ENCODE data around the gene MEGF11.
"Not testable (repeated sequence)": the region's sequence is repeated elsewhere in the genome, so short reads cannot be mapped to it uniquely, and the experiment has no call there.

Gene MEGF11

DNA sequence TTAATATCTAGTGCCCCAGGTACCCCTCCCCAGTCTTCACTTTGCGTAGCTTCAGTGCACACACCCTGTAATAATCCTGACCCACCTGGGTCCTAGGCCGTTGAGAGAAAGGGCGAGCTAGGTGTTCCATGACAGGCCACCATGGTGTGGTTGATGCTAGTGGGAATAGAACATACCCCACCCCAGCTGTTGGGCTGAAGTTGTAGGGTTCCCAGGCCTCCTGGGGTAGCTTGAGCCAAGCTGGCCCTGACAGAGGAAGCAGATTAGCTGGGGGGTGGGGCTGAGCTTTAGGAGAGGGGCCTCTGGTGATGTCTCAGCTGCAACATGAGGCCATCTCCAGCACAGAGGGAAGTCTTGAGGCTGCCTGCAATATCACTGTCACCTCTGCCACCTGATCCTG is 343.7 kb downstream of the MEGF11 start:
- no peak for DNase-seq

DNA sequence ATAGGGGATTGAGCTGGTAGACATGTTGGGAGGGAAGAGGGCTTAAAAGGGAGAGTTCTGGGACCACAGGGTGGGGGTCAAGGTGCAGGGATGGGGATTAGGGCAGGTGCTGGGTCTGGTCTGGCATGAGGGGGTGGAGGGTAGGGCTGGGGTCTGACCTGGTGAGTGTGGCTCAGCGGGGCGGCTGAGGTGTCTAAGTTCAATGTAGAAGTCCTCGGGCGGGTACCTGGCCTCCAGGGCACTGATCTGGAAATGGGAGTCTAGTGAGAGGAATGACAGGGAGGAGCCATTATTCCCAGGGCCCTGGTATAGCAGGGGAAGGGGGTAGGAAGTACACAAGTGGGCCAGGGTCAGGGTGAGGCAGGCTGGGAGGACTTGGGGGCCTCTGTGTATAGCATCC is 344.7 kb downstream of the MEGF11 start:
- DNase-seq, result no peak

- no peak for DNase-seq
Measured at GRCh38 chr15:65907661-65908060, 345.9 kb downstream of the MEGF11 start.

- DNase-seq, result no peak
Measured at GRCh38 chr15:65906396-65906795, 347.2 kb downstream of the MEGF11 start.

DNA sequence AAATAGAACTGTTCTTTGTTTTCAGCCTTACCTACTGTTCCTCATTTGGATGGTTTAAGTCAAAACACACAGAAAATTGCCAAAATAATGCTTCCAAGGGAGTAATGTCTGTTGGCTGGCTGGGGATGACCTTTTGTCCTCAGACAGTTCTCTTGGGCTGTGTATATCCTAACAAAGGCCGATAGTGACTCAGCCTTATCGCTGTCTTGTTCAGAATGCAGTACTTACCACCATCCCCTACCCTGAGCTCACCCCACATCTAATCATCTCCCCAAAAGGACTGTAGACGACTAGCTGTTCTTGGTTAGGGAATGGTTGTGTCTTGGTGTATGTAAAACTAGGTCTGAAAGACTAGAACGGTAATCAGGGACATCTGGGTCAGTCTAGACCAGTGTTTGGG is 349.2 kb downstream of the MEGF11 start:
- no peak for DNase-seq

- DNase-seq, result no peak
Measured at GRCh38 chr15:65903296-65904073, 350.1 kb downstream of the MEGF11 start.

DNA sequence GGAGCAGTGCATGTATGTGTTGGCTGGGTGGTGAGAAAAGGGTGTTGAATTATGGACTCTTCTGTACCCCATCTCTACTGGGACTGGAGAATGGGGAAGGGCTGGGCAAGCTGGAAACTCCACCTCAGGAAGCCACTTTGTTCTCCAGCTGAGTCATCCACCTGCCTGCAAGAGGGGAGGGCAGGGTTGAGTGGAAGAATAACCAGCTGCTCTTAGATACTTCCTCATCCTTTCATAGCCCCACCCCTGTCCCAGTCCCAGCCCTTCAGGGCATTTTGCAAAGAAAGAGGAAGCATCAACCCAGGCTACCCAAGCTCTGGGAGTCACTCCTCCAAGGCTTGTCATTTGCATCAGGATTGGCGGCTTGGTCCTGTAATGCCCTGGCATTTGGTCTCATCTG is 351.2 kb downstream of the MEGF11 start:
- peak; percentile 3 for DNase-seq

- no peak for DNase-seq
Measured at GRCh38 chr15:65901836-65902235, 351.7 kb downstream of the MEGF11 start.

DNA sequence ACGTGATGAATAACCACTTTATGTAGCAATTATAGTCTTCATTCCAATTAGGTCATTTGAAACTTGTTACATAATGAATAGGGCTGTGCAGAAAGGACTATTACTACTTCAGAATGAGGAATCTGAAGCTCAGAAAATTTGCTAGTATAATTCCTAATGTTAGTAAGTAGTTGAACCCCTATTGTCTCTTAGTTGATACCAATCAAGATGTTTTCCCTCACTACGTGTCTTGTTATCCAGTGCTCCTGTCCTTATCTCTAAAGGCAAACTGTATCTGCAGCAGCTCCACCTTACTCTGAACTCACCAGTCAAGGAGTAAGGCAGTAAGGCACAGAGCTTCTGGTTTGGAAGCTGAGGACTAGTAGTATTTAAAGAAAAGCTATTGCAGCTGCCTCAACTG is 352.2 kb downstream of the MEGF11 start:
- DNase-seq, result no peak

DNA sequence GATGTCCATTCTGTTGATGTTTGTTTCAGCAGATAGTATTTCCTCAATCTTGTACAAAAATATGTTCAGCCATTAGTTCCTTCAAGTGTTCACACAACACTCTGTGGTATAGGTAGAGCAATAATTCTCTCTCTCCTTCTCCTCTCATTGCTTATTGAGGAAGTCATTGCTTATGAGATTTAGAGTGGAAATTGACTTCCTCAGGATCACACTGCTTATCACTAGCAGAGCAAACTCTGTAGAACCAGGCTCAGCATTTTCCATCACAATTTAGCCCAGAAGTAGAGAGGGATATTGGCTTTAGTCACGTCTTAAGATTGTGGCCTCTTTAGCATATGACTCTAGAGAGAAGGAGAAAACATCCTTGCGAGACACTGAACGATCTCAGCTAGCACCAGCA is 353.1 kb downstream of the MEGF11 start:
- DNase-seq, result no peak

DNA sequence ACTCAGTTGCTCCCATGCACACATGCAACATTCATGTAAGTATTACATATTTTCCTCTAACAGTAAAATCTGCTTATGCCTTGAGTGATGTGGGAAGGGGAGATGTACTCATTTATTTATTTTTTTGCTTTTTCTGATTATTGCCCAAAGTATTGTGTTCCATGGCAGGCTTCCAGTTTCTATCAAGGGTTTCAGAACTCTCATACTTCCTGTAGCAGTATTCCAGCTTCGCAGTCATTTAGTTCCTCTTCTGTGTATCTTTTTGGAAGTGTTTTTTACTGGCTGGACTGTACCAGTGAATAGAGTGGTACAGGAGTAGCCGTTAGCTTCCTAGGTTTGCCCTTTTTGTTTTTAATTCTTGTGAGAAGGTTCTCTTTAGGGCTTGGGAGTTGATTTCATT is 357.3 kb downstream of the MEGF11 start:
- no peak for DNase-seq

- no peak for DNase-seq
Measured at GRCh38 chr15:65893060-65893459, 360.5 kb downstream of the MEGF11 start.

GRCh38 chr15:65888981-65889380 is 364.6 kb downstream of the MEGF11 start:
- DNase-seq, result no peak

GRCh38 chr15:65887565-65887964 is 366.0 kb downstream of the MEGF11 start:
- DNase-seq, result no peak

GRCh38 chr15:65885668-65886218 is 367.8 kb downstream of the MEGF11 start:
- no peak for DNase-seq

DNA sequence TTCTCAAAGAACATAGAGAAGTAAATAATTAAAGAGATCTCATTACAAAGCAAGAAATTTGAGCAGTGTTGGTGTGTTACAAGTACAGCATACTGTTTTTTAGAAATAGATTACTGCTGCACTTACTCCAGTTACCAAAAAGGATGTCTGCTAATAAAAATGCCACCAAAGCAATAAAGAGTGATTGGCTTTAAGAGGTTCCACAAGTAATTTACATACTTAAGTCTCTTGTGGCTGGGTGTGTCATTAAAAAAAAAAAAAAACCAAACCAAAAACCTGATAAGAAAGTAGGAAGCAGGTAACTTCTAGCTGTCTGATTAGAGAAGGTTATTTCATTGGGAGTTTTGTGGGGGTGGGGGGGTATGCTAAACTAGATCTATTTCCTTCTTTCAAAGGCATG is 369.0 kb downstream of the MEGF11 start:
- no peak for DNase-seq

GRCh38 chr15:65883571-65883970 is 370.0 kb downstream of the MEGF11 start:
- DNase-seq, result no peak

DNA sequence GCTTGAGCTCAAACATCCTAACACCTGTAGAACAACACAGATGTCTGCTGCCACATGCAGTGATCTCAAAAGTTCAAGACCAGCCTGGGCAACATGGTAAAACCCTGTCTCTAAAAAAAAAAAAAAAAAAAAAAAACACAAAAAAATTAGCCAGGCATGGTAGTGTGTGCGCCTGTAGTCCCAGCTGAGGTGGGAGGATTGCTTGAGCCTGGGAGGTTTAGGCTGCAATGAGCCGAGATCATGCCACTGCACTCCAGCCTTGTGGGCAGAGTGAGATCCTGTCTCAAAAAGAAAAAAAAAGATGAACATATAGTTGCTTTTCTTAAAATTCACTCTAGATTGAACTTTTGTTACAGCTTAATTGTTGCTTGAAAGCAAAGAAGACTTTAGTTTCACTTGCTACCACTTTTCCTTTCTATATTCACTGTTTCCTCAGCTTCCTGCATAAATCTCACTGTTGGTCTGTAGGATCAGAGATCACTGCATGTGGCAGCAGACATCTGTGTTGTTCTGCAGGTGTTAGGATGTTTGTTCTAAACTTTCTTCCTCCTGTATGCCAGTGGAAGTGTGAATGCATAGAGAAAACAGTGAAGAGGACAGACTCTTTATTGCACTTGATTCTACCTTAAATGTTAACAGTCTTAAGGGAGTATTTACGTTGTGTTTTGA is 371.6 kb downstream of the MEGF11 start:
- DNase-seq, result no peak

GRCh38 chr15:65877749-65878148 is 375.8 kb downstream of the MEGF11 start:
- no peak for DNase-seq

DNA sequence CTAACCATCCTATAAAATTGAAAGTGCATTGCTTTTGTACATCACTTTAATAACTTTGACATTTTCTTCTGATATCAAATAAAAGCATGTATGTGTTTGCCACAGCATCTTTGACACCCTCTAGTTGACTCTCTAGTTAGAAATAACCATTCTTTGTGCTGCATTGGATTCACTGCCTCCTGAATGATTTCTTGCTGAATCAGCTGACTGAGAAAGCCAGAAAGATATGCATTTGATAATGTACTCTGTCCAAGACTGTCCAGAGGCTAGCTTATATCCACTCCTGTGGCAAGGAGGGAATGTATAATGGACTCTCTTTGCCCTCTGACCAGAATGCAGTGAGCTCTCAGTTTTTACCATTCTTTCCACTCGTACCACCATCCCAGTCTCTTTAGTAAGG is 378.1 kb downstream of the MEGF11 start:
- no peak for DNase-seq

GRCh38 chr15:65873256-65873655 is 380.3 kb downstream of the MEGF11 start:
- no peak for DNase-seq

DNA sequence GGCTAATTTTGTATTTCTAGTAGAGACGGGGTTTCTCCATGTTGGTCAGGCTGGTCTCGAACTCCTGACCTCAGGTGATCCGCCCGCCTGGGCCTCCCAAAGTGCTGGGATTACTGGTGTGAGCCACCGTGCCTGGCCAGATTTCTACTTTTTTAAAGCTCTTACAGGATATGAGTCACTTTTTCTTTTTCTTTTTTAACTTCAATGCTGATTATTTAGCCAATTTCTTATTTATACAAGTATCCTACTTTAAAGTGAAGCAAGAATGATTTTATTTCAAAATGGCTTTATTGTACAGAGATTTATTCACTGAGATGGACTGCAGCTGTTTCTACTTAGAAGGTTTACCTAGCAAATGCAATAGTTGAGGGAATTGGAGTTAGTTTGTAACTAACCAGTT is 381.0 kb downstream of the MEGF11 start:
- DNase-seq, result not testable (repeated sequence)

DNA sequence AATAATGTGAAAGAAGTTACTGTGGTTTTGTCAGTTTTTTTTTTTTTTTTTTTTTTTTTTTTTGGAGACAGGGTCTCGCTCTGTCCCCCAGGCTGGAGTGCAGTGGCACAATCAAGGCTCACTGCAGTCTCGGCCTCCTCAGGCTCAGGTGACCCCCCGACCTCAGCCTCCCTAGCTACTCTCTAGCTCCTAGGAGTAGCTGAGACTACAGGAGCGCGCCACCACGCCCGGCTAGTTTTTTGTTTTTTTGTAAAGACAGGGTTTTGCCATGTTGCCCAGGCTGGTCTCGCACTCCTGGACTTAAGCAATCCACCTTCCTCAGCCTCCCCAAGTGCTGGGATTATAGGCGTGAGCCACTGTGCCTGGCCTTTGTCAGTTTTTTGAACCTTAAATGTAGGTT is 381.7 kb downstream of the MEGF11 start:
- not testable (repeated sequence) for DNase-seq

DNA sequence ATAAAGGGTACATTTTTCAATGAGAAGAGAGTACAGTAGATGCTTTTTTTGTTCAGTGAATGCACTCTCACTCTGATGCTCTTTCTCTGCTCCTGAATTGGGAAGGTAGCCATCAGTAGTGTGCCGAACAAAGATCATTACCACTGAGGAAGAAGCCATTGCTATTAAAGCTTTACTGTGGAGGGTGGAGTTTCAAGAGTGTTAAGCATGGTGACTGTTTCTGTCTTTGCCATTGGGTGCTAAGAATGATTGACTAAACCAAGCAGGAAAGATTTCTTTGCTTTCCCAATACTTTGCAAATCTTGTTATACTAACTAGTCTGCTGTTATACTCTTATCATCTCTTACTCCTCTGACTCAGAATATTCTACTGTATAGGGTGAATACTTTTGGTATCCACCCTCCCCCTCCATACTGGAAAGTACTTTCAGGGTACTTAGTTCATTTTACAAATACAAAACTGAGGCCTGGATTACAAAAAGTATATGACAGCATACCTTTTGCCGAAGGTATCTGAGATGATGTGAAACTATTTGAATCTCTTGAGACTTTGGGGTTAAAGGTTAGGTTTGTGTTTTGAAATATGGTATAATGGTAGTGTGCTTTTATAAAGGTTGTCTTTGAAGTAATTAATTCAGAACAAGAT is 382.5 kb downstream of the MEGF11 start:
- peak; percentile 13 for DNase-seq
